G401 (cell line): ENCODE measurements around the gene SULT1B1. TPM values are rescaled to one million over a fixed set of nuclear protein-coding genes. Genes with fewer than 3 reads are reported as not detected.
A peak's percentile ranks its signal among the peaks of the same experiment; 100 is the strongest.

ENCODE experiments used
- DNase-seq: peaks from one replicate; pipeline ENCODE4 v3.0.0-alpha.2; 2015; ENCODE audit warnings: low spot score
- in situ Hi-C: cut with HindIII; loops from 2 replicates; pipeline ENCODE4 v1.10.0; 2016; ENCODE audit warnings: low sequenced_read_pairs, mixed read lengths
- total RNA-seq: library from RNA; depleted of rRNA; stranded (reverse); fragments of >200 nt; shearing (Covaris generic); gene quantifications from 2 replicates; pipeline ENCODE4 v1.2.3, GENCODE V29; 2014; rRNA removed

The SULT1B1 gene
- total RNA-seq, 1 experiment from 2014 or later, result not detected

GRCh38 chr4:69710580-69710979, 49.8 kb downstream of the SULT1B1 start:
- in situ Hi-C loops, result no loop called here
- DNase-seq, result no peak

GRCh38 chr4:69708211-69708610, 52.2 kb downstream of the SULT1B1 start:
- in situ Hi-C loops, result no loop called here
- no peak for DNase-seq

- no peak for DNase-seq
- in situ Hi-C loops, result no loop called here
Observed at GRCh38 chr4:69707807-69708206, 52.6 kb downstream of the SULT1B1 start.

GRCh38 chr4:69702201-69702600, 58.2 kb downstream of the SULT1B1 start:
- in situ Hi-C loops, result no loop called here
- no peak for DNase-seq

- in situ Hi-C loops, result no loop called here
- DNase-seq, result no peak
Observed at GRCh38 chr4:69701696-69702095, 58.7 kb downstream of the SULT1B1 start.

GRCh38 chr4:69697536-69698242, 62.7 kb downstream of the SULT1B1 start:
- DNase-seq, result no peak
- in situ Hi-C loops, result no loop called here

GRCh38 chr4:69689599-69689998, 70.8 kb downstream of the SULT1B1 start:
- in situ Hi-C loops, result no loop called here
- peak; percentile 7 for DNase-seq

GRCh38 chr4:69684804-69685203, 75.6 kb downstream of the SULT1B1 start:
- in situ Hi-C loops, result no loop called here
- no peak for DNase-seq

Other genes with a start within 250 kb of the SULT1B1 start
- gene UGT2A2, start 121.0 kb downstream of the SULT1B1 start, total RNA-seq, result not detected in 2 replicates
- not detected in 2 replicates for gene UGT2A1, start 107.4 kb downstream of the SULT1B1 start, total RNA-seq
- not detected in 2 replicates for gene SULT1E1, start 99.5 kb upstream of the SULT1B1 start, total RNA-seq
- not detected in 2 replicates for gene CSN1S1, start 170.4 kb upstream of the SULT1B1 start, total RNA-seq
- gene CSN2, start 205.1 kb upstream of the SULT1B1 start, total RNA-seq, result not detected in 2 replicates
- gene STATH, start 235.3 kb upstream of the SULT1B1 start, total RNA-seq, result not detected in 2 replicates